ENCODE data around the gene PARD6G.

DNA sequence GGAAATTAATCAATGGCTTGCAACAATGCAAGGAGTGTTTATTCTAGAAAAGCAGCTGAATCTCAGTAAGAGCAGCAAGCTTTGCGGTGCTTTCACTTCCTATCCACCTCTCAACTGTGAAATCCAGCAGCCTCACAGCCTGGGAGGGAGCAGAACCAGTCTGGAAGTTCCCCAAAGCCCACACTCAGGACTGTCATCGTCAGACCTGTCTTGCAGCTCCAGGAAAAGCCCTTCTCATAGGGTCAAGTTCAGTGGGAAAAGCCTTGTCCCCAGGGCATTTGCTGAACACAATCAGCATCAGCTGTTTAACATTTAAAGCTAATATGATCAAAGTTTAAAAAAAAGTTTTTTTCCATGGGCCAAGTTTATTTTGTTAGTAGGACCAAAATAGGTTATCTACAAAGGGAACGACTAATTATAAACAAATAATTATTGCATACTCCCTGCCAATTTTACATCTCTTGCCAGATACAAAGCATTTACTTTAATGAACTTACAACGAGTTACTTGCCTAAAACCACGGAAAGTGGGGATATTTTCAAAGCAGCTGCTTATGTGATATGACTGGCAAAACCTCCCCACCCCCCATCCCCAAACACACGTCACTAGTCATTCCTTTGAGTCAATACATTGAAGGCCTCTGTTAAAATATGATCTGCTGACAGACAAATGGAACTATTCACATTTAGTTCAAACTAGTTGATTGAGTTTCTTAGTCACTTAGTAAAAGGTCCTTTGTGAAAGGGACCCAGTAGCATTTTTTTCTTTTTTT, 36.8 kb downstream of the PARD6G start:
- TF ChIP-seq, protein P1, sequence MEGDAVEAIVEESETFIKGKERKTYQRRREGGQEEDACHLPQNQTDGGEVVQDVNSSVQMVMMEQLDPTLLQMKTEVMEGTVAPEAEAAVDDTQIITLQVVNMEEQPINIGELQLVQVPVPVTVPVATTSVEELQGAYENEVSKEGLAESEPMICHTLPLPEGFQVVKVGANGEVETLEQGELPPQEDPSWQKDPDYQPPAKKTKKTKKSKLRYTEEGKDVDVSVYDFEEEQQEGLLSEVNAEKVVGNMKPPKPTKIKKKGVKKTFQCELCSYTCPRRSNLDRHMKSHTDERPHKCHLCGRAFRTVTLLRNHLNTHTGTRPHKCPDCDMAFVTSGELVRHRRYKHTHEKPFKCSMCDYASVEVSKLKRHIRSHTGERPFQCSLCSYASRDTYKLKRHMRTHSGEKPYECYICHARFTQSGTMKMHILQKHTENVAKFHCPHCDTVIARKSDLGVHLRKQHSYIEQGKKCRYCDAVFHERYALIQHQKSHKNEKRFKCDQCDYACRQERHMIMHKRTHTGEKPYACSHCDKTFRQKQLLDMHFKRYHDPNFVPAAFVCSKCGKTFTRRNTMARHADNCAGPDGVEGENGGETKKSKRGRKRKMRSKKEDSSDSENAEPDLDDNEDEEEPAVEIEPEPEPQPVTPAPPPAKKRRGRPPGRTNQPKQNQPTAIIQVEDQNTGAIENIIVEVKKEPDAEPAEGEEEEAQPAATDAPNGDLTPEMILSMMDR (conservative IDR thresholded peaks at IDR 0.05), result no peak
- no peak for TF ChIP-seq ZFX (IDR thresholded peaks at IDR 0.05)
